ENCODE results near the gene CACNA1C. TPM values are rescaled to one million over a fixed set of nuclear protein-coding genes. Genes with fewer than 3 reads are reported as not detected.
A peak's percentile ranks its signal among the peaks of the same experiment; 100 is the strongest.

CACNA1C gene
- total and polyA plus RNA-seq, 2 of the 4 experiments (the other 2 are of a cell fraction) = 1.6 to 2.6 TPM

DNA sequence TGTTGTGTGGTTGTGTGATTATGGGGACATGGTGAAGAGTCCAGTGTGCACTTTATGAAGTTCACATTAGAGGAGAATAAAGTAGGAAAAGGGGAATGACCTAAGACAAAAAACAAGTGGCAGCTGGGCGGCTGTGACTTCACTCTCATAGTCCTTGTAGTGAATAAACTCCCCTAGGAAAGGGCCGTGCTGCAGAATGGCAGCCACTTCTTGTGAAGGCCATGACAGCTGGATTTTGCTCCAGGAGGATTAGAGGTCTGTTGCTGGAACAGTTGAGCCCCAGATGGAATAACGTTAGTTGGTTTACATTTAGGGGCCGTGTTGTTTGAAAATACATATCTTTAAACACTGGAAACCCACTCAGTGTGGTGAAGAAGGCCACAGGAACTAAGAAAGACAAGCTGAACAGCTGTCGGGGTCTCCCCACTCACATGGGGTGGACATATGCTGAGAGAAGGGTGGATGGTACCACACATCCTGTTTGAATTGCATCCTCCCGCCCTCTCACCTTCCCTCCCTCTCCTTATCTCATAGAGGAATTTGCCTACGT, 276.9 kb downstream of the CACNA1C start:
- Histone ChIP-seq H3K4me2 (ENCODE audit: low read depth, low read length) (no peak overlapping the region), H2AFZ (replicated peaks; ENCODE audit: low read length, poor library complexity) (no peak overlapping the region), H3K14ac (replicated peaks; ENCODE audit: low read depth, low read length) (no peak overlapping the region), H2AK5ac (ENCODE audit: low read depth, low read length) (peak overlapping the region; percentile 43), H3K56ac (ENCODE audit: extremely low read depth, insufficient read depth, low read length) (no peak overlapping the region), H3K4me1 (ENCODE audit: control insufficient read depth, insufficient read depth, low read length) (peaks cover 11% of the 10 kb centered on the region), H4K20me1 (ENCODE audit: insufficient read depth, low read length) (no peaks in the 10 kb centered on the region), H2BK20ac (ENCODE audit: low read depth, low read length) (no peak overlapping the region; the same call in 1 of the 2 replicates), H3K18ac (ENCODE audit: low read depth, low read length) (no peak overlapping the region), H3K27ac (ENCODE audit: insufficient read depth, low read length) (no peak overlapping the region), H3K79me1 (ENCODE audit: low read depth in 1 of 2, low read length in 2 of 2) (peaks cover 3 to 16% of the 10 kb centered on the region in 2 experiments; a peak in 2 of 4 replicates), H3K9ac (ENCODE audit: low read depth, low read length) (no peak overlapping the region), H2AK9ac (replicated peaks; ENCODE audit: low read depth, low read length, poor library complexity) (no peak overlapping the region), H3K4me3 (ENCODE audit: insufficient read depth, low read depth, low read length) (no peak overlapping the region), H2BK120ac (ENCODE audit: low read depth, low read length) (no peak overlapping the region), H2BK15ac (ENCODE audit: low read depth, low read length) (no peak overlapping the region), H3K23ac (ENCODE audit: low read depth, low read length) (no peak overlapping the region), H4K5ac (ENCODE audit: low read depth, low read length) (peak overlapping the region; percentile 25; the same call in 1 of the 2 replicates), H3K4ac (ENCODE audit: low read depth, low read length) (no peak overlapping the region), H4K8ac (ENCODE audit: low read depth in 2 of 2, low read length in 2 of 2) (no peak overlapping the region), H3K27me3 (ENCODE audit: control insufficient read depth, insufficient read depth, low read length) (no peaks in the 10 kb centered on the region), H3K36me3 (ENCODE audit: control insufficient read depth, insufficient read depth, low read length) (no peaks in the 10 kb centered on the region), H4K91ac (ENCODE audit: insufficient read depth, low read depth, low read length) (no peak overlapping the region), H3K9me1 (ENCODE audit: insufficient read depth, low read length) (peaks cover 17% of the 10 kb centered on the region), H3K9me3 (ENCODE audit: control insufficient read depth, insufficient read depth, low read length) (no peaks in the 10 kb centered on the region), H2BK5ac (ENCODE audit: low read depth, low read length, poor library complexity, severe bottlenecking) (no peak overlapping the region)
- intact Hi-C loops (cut with micrococcal nuclease) (no loop called here), in situ Hi-C loops (cut with MboI; ENCODE audit: low sequenced_read_pairs) (no loop called here), dilution Hi-C loops (cut with HindIII; ENCODE audit: low sequenced_read_pairs, unreplicated experiment) (no loop called here)
- no TSS peak for BruUV-seq (replicated peaks)
- POLR2A ChIA-PET (ENCODE audit: unreplicated experiment) = no interaction called here
- CTCF ChIA-PET = no interaction called here
- DNase-seq (no peak), ATAC-seq (ENCODE audit: low read depth) (no peak)
- TF ChIP-seq POLR2A (IDR thresholded peaks at IDR 0.05; ENCODE audit: low read depth, low read length) (no peak), NFE2L2 (IDR thresholded peaks at IDR 0.05; ENCODE audit: low read depth, low read length) (no peak), RAD21 (IDR thresholded peaks at IDR 0.05; ENCODE audit: low read length) (no peak), SMC3 (IDR thresholded peaks at IDR 0.05; ENCODE audit: low read depth, low read length) (no peak), MXI1 (IDR thresholded peaks at IDR 0.05; ENCODE audit: borderline replicate concordance, low read depth, low read length) (no peak), CHD1 (IDR thresholded peaks at IDR 0.05; ENCODE audit: low read depth, low read length) (no peak)
- TF ChIP-seq, protein P1, sequence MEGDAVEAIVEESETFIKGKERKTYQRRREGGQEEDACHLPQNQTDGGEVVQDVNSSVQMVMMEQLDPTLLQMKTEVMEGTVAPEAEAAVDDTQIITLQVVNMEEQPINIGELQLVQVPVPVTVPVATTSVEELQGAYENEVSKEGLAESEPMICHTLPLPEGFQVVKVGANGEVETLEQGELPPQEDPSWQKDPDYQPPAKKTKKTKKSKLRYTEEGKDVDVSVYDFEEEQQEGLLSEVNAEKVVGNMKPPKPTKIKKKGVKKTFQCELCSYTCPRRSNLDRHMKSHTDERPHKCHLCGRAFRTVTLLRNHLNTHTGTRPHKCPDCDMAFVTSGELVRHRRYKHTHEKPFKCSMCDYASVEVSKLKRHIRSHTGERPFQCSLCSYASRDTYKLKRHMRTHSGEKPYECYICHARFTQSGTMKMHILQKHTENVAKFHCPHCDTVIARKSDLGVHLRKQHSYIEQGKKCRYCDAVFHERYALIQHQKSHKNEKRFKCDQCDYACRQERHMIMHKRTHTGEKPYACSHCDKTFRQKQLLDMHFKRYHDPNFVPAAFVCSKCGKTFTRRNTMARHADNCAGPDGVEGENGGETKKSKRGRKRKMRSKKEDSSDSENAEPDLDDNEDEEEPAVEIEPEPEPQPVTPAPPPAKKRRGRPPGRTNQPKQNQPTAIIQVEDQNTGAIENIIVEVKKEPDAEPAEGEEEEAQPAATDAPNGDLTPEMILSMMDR (conservative IDR thresholded peaks at IDR 0.05; ENCODE audit: low read depth, low read length) = no peak
- WGBS, 2 experiments (ENCODE audit: extremely low coverage in 2 of 2, insufficient read length in 1 of 2) = no CpG with 5 or more reads among the region's 7 CpGs

Measured in IMR-90 (cell line).